Measurements from ENCODE around the gene COBL.

The COBL gene

DNA sequence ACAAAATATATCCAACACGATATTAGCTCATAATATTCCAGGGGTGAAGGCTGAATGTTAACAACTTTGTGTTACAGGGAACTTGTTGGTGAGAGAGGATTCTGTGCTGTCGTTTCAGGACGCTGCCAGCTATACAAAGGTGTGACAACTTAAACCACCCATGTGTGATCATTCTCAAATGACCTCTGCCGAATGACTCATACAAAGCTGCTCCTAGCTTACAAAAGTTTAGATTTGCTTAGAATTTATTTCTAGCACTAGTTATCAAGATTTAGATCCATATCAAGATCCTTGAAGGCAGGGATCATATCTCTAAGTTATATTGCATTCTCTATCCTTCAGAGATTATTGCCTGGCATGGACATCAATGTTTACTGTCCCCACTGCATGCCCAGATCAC is 65.3 kb downstream of the COBL start:
- no peak for DNase-seq

DNA sequence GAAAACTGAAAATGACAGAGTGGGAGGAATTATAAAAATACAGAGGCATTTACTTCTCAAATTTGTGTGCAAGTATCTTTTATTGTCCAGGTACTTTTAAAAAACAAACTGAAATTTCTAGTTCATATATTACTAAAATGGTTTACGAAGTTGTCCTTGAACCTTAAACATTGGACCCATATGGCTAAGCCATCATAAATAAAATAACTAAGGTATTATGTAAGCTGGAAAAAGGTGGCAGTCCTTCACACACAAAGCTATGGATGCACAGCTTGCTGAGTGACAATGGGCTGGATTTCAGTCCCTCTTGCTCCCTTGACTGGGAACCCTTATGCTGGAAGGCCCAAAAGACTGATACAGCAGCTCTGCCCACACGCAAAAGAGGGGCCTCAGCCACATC is 66.1 kb downstream of the COBL start:
- DNase-seq = no peak

DNA sequence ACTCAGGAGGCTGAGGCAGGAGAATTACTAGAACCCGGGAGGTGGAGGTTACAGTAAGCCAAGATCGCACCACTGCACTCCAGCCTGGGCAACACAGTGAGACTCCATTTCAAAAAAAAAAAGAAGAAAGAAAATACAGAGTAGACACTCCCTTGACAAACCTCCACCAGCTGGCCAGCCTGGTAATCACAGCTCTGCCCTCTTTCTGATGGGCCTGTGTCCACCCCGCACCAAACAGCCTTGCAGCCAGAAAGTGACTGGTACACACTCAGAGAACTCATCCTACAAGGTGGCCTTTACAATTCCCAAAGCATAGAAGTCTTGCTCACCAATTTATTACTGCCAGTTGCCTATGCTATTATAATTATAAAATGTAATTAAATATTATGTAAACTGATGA is 66.6 kb downstream of the COBL start:
- no peak for DNase-seq

DNA sequence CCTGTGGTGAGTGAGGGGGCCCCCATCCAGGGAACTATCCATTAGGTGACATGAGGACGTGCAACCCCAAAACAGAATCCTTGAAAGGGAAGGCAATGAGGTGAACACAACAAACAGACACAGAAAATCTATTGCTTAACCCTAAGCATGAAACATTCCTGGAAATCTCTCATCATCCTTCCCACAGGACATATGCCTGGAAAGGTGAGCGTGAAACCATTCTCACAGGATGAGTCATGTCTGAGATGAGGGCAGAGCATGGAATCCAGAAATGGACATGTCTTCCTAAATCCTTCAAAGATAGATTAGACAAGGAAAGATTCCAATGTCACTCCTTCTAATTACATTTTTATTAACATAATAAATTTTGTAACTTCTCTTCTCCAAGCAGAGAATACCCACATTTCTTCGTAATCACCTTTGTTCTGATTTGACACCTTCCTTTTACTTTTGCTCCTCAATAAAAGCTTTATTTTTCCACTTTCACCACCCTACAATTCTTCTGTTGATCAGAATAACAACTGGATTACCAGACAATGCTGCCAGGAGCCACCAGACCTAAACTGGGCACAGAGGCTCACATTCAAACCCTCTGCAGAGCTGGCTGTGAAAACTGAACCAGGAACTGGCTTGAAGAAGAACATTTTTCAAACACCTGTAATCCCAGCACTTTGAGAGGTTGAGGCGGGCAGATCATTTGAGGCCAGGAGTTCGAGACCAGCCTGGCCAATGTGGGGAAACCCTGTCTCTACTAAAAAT is 67.2 kb downstream of the COBL start:
- DNase-seq = no peak

DNA sequence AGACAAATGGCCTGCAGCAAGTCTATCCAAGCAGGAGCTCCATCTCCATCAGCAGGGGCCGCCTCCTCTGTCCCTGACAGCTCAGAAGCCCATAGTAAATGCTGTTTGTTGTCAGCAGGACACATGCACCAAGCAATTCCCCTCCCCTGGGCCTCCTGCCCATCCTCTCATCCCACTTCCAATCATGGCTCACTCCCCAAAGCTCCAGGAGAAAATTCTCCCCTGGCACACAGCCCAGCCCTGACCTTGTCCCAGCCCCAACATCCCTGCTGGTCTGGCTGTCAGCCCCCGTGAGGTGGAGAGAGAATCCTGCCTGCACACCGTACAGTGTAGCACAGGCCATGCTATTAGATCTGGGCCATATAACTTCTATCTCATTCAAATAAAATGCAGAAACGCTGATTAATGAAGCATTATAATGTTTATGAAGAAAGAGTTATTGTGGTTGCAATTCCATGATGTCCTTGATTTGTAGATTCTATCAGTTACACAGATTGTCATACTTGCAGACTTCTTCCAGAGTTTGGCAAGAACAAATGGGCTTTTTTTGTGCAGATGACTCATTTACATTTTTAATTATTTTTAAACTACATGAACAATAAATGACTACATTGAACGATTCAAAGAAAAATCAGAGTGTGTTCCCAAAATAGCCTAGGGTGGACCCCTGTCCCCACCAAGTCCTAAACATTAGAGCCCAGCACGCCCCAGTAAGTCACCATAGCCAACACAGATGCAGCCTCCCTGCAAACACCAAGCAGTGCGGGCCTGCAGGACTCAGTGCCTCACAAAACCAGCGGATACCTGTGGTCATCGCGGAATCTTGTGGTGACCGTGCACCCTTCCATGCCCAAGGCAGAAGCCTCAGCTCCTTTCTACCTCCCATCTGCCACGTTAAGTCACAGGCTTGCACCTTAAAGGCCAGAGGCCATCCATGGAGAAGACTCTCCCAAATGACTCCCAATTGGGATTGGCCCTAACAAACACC is 70.1 kb downstream of the COBL start:
- DNase-seq = peak; percentile 47 to 70

DNA sequence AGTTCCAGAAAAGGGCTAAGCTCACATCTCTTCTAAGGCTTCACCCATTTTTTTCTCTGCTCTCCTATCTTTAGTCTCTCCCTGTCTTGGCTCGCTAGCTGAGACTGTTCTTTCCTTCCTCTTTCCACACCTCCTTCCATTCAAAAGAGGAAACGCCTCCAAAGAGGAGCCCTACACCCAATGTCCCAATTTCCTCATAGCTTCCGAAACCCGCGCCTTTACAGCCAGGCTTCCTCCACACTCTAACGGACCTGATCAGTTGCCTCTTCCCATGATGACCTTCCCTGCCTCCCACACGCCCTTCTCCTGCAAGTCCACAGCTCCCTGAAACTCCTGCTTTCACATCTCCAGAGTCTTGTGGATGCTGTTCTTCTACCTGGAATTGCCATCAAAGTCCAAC is 71.7 kb downstream of the COBL start:
- no peak for DNase-seq

DNA sequence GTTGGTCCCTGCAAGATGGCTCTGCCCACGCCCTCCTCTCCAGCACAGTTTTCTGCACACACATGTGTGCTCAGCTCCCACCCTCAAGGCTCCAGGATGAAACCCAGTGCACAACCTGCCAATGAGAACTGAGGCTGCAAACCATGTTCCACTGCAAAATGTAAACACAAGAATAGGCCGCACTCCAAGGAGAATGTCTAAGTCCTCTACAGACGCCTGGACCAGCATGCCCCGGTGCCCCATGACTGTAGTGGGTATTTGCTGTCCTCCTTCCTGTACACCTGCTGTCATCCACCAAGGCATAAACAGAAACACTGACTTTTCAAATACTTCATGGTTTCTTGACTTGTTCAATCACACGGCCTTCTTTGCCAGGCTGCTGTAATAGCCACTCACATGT is 72.6 kb downstream of the COBL start:
- DNase-seq = no peak

DNA sequence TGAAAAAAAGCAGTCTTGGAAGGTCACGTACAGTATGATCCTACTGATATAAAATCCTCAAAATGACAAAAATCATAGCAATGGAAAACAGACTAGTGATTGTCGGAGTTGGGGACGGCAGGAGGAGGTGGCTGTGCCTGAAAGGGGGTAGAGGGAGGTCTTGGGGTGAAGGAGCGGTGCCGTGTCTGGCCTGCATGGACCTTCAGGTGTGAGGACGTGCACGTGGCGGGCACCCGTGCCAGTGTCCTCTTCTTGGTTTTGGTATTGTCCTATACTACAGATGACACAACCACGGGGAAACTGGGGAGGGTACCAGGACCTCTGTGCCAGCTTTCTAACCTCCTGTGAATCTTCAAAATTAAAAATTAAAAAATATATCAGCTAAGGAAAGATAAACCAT is 73.0 kb downstream of the COBL start:
- DNase-seq = no peak

DNA sequence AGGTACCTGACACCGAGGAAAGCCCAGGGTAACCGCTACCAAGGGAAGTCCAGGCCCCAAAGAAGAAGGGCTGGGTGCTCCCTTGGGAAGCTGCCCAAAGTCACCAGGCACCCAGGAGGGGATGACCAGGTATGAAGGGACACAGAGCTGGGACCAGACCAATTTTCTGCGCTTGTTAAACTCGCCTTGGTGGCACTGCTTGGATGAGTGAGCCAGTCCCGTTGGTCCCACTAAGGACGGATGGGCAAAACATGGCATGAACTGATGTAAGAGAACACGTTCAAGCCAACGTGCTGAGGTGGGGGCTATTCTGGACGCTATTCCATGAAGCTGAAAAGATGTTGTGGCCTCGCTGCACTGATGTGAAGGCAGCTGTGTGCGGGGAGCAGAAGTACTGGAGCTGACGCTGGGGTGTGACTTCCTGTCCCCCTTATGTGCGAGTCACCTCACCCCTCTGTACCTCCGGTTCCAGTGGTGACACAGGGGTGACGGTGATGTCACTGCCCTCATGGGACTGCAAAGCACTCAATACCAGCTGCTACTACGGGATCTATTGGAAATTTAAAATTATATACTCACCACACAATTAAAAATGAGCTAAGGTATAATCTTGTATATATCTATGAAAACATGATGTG is 73.6 kb downstream of the COBL start:
- no peak for DNase-seq

DNA sequence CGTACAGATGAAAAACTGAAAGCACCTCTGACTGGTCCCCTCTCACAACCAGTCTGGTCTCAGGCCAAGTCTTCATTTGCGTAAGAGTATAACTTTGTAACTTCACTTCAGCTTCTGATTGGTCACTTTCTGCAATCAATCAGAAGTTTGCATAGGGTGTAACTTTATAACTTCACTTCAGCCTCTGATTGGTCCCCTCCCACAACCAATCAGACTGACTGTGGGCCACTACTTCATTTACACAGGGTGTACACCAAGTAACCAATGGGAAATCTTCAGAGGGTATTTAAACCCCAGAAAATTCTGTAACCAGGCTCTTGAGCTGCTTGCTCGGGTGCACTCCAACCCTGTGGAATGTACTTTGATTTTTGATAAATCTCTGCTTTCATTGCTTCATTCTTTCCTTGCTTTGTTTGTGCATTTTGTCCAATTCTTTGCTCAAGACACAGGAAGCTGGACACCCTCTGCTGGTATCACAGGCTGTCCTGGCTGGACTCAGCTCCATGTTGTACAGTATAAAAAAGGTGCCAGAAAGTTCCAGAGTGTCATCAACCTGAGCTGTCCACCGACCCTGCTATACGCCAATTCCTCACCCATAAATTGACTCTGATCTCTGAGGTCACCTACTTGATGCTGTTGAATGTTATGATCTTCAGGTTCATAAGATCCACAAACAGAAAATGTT is 74.5 kb downstream of the COBL start:
- no peak for DNase-seq

DNA sequence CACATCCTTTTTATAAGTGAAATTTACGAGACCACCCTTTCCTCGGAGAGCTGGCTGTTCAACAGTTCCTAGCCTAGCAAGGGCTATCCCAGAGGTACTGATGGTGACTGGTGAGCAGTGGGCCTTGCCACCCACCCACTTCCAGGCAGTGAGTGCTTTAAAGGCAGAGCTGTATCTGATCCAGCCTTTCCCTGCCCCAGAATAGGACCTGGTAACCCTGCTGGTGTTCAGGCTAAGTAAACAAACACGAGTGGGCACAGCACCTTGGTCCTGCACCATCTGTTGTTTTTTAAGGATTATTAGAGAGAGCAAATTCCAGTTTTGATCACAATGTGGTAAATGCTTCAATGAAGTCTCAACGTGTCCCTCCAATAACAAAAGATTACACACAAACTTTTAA is 75.7 kb downstream of the COBL start:
- DNase-seq = no peak

DNA sequence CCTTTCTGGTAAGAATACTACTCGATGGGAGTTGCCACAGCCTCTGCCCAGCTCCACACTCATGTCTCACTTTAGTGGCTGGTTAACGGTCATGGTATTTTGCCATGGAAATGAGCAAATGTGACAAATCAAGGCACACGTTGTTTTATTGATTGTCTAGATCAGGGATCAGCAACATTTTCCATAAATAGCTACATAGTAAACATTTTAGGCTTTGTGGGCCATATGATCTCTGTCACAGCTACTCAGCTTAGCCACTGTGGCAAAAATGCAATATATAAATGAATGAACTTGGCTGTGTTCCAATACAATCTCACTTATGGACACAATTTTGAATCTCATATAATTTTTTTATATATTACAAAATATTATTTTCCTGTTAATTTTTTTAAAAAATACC is 76.9 kb downstream of the COBL start:
- no peak for DNase-seq

DNA sequence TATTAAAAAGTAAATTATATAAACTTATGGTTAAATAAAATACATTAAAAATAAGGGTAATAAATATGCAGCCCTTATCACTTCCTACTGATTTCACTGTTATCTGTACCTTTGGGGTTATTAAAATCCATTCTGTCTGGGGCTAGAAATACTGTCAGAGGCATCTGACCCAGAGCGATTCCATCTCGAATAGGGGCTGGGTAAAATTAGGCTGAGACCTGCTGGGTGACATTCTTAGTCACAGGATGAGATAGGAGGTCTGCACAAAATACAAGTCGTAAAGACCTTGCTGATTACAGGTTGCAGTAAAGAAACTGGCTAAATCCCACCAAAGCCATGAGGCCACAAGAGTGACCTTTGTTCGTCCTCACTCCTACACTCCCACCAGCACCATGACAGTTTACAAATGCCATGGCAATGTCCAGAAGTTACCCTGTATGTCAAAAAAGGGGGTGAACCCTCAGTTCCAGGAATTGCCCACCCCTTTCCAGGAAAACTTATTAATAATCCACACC is 77.6 kb downstream of the COBL start:
- no peak for DNase-seq

DNA sequence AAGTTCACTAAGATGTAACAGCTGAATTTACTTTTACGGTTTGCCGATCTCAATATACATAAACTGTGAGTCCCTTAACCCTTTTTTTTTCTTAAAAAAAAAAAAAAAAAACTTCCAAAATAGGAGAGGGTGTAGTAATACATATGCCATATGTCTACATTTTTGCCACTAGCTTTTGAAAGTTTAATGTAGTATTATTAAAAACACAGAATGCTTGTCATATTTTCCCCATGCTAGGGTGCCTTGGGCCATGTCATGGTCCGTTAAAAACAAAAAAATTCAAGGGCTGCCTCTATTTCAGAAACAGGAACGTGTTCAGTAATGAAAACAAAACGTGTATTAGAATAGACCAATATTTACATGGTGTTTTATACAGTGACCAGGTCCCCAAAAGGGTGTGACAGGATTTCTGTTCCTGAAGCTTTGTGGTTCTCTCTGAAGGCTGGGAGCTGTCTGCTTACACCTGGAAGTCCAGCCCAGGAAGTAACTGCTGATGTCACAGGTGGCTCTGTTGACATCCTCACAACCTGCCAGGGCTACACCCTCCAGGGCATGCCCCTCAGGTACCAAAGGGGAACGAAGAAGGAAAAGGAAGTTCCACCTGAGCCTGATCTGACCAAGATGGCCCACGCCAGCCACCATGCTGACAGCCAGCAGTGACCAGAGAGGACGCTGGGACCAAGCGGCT is 79.0 kb downstream of the COBL start:
- DNase-seq = no peak

DNA sequence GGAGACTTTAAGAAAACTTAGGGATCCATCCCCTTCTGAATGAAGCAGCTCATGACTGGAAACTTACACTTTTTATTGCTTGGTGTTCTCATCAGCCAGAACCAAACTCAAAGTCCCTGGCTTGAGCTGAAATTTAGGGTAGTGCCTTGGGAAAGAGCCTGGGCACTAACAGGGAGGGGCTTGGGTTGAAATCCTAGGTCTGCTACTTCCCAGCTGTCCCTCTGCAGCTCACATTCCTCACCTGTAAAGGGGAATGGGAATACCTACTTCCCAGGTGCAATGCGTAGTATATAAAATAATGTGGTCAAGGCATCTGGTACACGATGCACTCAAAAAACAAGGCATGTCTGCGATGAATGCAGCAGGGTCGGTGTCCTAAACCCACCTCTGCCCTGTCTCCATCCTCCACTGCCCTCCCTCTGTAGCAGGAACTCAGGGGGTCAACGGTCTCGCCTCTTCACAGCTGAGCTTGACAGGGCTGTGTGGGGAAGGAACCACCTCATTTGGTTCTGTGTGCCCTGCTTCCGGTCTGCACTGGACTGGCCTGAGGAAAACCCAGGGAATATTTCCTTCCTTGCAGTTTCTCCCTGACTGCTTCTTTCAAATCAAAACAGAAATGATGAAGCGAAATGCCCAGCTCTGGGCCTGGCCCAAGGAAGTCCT is 80.0 kb downstream of the COBL start:
- no peak for DNase-seq

DNA sequence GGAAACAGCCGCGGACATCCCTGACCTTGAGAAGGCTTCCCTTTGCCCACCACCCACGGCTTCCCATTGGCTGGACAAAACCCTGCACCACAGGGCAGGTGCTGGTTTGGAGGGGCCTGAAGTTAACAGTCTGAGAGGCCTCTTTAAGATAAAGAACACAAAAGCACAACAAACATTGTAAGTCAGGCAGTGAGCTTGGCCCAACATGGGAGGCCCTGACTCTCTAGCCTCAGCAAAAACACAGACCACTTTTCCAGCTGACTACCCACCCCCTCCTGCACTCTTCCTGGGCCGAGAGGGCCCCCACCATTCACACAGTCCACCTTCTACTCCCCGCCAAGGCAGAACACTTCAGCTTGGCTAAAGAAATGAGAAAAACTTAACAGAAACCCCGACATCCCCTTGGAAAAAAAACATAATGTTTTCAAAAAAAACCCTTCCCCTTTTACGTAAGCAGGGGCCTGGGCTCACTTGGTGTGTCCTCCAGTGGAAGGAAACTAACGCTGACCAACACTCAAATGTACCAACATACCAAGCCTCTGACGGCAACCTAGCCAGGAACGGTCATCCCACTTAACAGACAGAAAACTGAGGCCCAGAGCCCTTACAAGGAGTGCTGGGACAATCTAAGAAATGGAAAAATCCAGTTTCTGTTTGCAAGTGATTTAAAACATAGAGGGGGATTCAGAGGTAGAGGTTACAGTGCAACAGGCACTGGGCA is 80.9 kb downstream of the COBL start:
- no peak for DNase-seq

DNA sequence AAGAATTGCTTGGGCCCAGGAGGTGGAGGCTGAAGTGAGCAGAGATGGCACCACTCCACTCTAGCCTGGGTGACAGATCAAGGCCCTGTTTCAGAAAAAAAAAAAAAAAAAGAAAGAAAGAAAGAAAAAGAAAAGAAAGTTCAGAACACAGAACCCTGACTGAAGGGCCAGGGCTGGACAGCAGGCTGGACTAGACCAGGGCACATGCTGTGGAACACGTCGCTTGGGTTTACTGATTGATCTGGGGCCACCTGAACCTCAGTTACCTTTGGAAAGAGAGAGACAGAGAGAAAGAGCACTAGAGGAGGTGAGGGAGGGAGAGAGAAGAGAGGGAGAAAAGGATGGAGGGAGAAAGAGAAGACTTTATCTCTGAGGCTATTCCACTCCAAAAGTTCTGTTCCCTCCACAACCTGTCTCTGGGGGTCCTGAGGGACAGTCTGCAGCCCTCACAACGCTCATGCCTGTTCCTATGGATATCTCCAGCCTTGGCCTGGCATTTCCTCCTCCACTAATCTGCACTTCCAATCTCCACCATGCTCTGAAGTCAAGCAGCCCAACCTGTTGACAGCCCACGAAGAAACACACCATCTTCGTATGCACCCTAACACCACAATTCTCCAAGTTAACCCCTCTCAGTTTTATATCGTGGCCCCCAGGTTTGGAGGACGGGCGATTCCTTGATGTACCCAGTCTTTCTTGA is 81.8 kb downstream of the COBL start:
- DNase-seq = no peak

DNA sequence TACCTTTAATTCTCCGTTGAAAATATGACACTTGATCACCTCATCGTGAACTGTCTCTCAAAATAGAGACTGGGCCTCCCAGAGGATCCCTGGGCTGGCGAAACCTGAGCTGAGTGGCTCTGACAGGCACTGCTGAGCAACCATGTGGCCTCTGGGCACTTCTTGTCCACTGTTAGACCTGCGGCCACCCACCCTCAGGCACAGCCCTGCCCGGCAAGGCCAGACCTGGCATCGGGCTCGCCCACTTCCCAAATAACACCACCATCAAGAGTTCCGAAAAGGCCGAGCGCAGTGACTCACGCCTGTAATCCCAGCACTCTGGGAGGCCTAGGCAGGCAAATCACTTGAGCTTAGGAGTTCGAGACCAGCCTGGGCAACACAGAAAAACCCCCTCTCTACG is 82.5 kb downstream of the COBL start:
- DNase-seq = no peak

DNA sequence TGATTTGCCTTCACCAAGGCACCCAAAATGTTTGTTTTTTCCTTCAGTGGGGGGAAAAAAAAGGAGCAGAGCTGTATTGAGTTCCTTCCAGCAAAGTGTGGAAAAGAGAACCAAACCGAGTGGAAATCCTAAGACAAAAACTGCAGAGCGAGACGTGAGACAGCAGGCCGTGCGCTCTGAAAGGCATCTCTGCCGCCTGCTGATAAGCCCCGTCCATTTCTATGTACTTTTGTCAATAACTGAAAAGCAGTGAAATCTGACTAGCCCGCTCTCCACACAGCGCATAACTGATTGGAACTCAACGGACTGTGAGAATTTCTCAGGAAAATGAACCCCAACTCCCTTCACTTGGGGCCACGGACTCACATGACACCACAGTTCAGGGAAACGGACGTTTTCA is 83.2 kb downstream of the COBL start:
- peak in 1 of 2 donors; percentile 22 for DNase-seq

DNA sequence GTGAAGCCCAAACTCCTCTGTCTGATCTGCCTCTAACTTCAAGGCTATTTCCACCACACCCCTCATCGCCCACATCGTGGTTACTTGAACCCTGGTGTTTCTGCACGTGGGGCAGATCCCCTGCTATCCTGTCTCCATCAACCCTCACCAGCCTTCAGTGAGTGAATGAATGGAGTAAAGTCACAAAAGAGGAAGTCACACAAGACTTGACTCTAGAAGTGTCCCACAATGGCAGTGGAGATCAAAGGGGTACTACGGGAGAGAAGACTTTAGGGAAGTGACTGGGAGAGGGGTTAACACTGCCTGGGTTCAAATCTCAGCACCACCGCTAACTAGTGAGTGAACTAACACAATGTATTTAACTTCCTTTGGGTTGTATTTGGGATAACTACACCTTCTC is 85.9 kb downstream of the COBL start:
- DNase-seq = no peak

Data from hippocampal formation (tissue), 2 donors.